ENCODE results near the gene ETNK2. TPM values are rescaled to one million over a fixed set of nuclear protein-coding genes. Genes with fewer than 3 reads are reported as not detected.
"Not testable (repeated sequence)": the region's sequence is repeated elsewhere in the genome, so short reads cannot be mapped to it uniquely, and the experiment has no call there.

ETNK2 gene
- total RNA-seq, 1 experiment from 2014 or later: 21.9 TPM

GRCh38 chr1:204103431-204103741 is 48.5 kb downstream of the ETNK2 start:
- H3K4me3 Mint-ChIP-seq (ENCODE audit: unreplicated experiment): no peak overlapping the region
- no peaks in the 10 kb centered on the region for H3K27me3 ChIP-seq (replicated peaks; ENCODE audit: control insufficient read depth, insufficient read depth, low read length)
- H3K9me3 Mint-ChIP-seq (ENCODE audit: unreplicated experiment): no peaks in the 10 kb centered on the region
- intact Hi-C loops (cut with micrococcal nuclease; ENCODE audit: unreplicated experiment): no loop called here
- TF ChIP-seq, protein P1, sequence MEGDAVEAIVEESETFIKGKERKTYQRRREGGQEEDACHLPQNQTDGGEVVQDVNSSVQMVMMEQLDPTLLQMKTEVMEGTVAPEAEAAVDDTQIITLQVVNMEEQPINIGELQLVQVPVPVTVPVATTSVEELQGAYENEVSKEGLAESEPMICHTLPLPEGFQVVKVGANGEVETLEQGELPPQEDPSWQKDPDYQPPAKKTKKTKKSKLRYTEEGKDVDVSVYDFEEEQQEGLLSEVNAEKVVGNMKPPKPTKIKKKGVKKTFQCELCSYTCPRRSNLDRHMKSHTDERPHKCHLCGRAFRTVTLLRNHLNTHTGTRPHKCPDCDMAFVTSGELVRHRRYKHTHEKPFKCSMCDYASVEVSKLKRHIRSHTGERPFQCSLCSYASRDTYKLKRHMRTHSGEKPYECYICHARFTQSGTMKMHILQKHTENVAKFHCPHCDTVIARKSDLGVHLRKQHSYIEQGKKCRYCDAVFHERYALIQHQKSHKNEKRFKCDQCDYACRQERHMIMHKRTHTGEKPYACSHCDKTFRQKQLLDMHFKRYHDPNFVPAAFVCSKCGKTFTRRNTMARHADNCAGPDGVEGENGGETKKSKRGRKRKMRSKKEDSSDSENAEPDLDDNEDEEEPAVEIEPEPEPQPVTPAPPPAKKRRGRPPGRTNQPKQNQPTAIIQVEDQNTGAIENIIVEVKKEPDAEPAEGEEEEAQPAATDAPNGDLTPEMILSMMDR (IDR thresholded peaks at IDR 0.05; ENCODE audit: insufficient read depth in 1 of 2, low read depth in 1 of 2, low read length in 1 of 2, severe bottlenecking in 1 of 2, unreplicated experiment in 1 of 2): no peak
- POLR2A ChIA-PET: no interaction called here
- peaks cover 7% of the 10 kb centered on the region for H3K36me3 Mint-ChIP-seq (ENCODE audit: insufficient read depth, unreplicated experiment)
- H3K4me1 ChIP-seq: peaks cover 32% of the 10 kb centered on the region
- H3K27ac Mint-ChIP-seq (ENCODE audit: unreplicated experiment): no peak overlapping the region
- H3K4me1 Mint-ChIP-seq (ENCODE audit: low read depth, unreplicated experiment): peaks cover 20% of the 10 kb centered on the region
- no peaks in the 10 kb centered on the region for H3K9me3 ChIP-seq
- no peak for DNase-seq
- BruUV-seq (replicated peaks): no TSS peak
- H3K27me3 Mint-ChIP-seq (ENCODE audit: insufficient read depth, unreplicated experiment): no peaks in the 10 kb centered on the region
- CTCF ChIA-PET: no interaction called here
- no peak overlapping the region for H3K4me3 ChIP-seq (ENCODE audit: low read depth, low read length)
- H3K36me3 ChIP-seq (ENCODE audit: control insufficient read depth, insufficient read depth, low read length): no peaks in the 10 kb centered on the region

- Histone ChIP-seq H3K36me3 (ENCODE audit: control insufficient read depth, insufficient read depth, low read length) (no peaks in the 10 kb centered on the region), H3K9me3 (no peaks in the 10 kb centered on the region), H3K4me1 (peaks cover 32% of the 10 kb centered on the region), H3K27me3 (replicated peaks; ENCODE audit: control insufficient read depth, insufficient read depth, low read length) (no peaks in the 10 kb centered on the region), H3K4me3 (ENCODE audit: low read depth, low read length) (no peak overlapping the region)
- intact Hi-C loops (cut with micrococcal nuclease; ENCODE audit: unreplicated experiment): no loop called here
- BruUV-seq (replicated peaks): no TSS peak
- TF ChIP-seq, protein P1 (IDR thresholded peaks at IDR 0.05; ENCODE audit: insufficient read depth in 1 of 2, low read depth in 1 of 2, low read length in 1 of 2, severe bottlenecking in 1 of 2, unreplicated experiment in 1 of 2): no peak
- peak overlapping the region; percentile 32 for H3K27ac Mint-ChIP-seq (ENCODE audit: unreplicated experiment)
- H3K4me3 Mint-ChIP-seq (ENCODE audit: unreplicated experiment): no peak overlapping the region
- H3K4me1 Mint-ChIP-seq (ENCODE audit: low read depth, unreplicated experiment): peaks cover 20% of the 10 kb centered on the region
- peaks cover 7% of the 10 kb centered on the region for H3K36me3 Mint-ChIP-seq (ENCODE audit: insufficient read depth, unreplicated experiment)
- CTCF ChIA-PET: no interaction called here
- H3K27me3 Mint-ChIP-seq (ENCODE audit: insufficient read depth, unreplicated experiment): no peaks in the 10 kb centered on the region
- POLR2A ChIA-PET: no interaction called here
- DNase-seq: no peak
- H3K9me3 Mint-ChIP-seq (ENCODE audit: unreplicated experiment): no peaks in the 10 kb centered on the region
Measured at GRCh38 chr1:204102739-204103430, 49.0 kb downstream of the ETNK2 start.

DNA sequence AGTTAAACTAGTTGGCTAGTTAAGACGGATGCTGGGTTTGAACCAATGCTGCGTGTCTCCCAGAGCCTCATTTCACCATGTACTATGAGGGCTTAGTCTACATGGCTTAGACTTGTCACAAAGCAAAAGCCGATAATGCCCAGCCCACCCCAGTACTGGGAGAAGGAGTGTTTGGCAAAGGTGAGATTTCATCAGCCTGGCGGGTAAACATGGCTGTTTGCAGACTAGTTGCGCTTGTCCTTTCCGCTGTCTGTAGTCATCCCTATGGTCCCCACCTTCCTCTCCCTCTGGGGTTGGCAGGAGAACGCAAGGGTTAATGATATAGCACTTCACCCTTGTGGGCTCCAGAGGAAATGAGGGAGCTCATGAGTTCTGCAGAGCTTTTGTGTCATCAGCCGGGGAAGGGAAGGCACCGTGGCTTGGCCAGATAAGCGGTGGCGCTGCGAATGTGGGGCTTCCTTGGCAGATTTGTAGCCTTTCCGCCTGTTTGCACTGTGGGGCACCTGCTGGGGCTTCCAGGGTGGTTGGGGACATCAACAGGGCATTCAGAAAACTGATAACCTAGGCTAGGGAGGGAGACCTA is 49.7 kb downstream of the ETNK2 start:
- Mint-ChIP-seq H3K9me3 (ENCODE audit: unreplicated experiment) (no peaks in the 10 kb centered on the region), H3K36me3 (ENCODE audit: insufficient read depth, unreplicated experiment) (peaks cover 7% of the 10 kb centered on the region), H3K4me1 (ENCODE audit: low read depth, unreplicated experiment) (peaks cover 20% of the 10 kb centered on the region), H3K4me3 (ENCODE audit: unreplicated experiment) (no peak overlapping the region), H3K27ac (ENCODE audit: unreplicated experiment) (peak overlapping the region; percentile 32), H3K27me3 (ENCODE audit: insufficient read depth, unreplicated experiment) (no peaks in the 10 kb centered on the region)
- DNase-seq: no peak
- ChIA-PET CTCF (no interaction called here), POLR2A (no interaction called here)
- Histone ChIP-seq H3K4me1 (peaks cover 32% of the 10 kb centered on the region), H3K9me3 (no peaks in the 10 kb centered on the region), H3K36me3 (ENCODE audit: control insufficient read depth, insufficient read depth, low read length) (no peaks in the 10 kb centered on the region), H3K4me3 (ENCODE audit: low read depth, low read length) (no peak overlapping the region), H3K27me3 (replicated peaks; ENCODE audit: control insufficient read depth, insufficient read depth, low read length) (no peaks in the 10 kb centered on the region)
- intact Hi-C loops (cut with micrococcal nuclease; ENCODE audit: unreplicated experiment): no loop called here
- TF ChIP-seq, protein P1 (IDR thresholded peaks at IDR 0.05; ENCODE audit: insufficient read depth in 1 of 2, low read depth in 1 of 2, low read length in 1 of 2, severe bottlenecking in 1 of 2, unreplicated experiment in 1 of 2): no peak
- BruUV-seq (replicated peaks): no TSS peak

DNA sequence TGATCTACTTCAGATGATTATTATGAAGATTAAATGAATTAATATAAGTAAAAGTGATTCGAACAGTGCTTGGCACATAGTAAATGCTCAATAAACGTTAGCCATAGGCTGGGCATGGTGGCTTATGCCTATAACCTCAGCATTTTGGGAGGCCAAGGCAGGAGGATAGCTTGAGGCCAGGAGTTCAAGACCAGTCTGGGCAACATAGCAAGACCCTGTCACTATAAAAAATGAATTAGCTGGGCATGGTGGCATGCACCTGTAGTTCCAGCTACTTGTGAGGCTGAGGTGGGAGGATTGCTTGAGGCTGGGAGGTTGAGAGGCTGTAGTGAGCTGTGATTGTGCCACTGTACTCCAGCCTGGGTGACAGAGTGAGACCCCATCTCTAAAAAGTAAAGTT is 52.1 kb downstream of the ETNK2 start:
- H3K9me3 ChIP-seq; H3K27me3 ChIP-seq (replicated peaks; ENCODE audit: control insufficient read depth, insufficient read depth, low read length); H3K27me3 Mint-ChIP-seq (ENCODE audit: insufficient read depth, unreplicated experiment); H3K27ac Mint-ChIP-seq (ENCODE audit: unreplicated experiment); H3K36me3 Mint-ChIP-seq (ENCODE audit: insufficient read depth, unreplicated experiment); CTCF ChIA-PET; BruUV-seq (replicated peaks); H3K36me3 ChIP-seq (ENCODE audit: control insufficient read depth, insufficient read depth, low read length); H3K9me3 Mint-ChIP-seq (ENCODE audit: unreplicated experiment); H3K4me3 ChIP-seq (ENCODE audit: low read depth, low read length); POLR2A ChIA-PET; H3K4me3 Mint-ChIP-seq (ENCODE audit: unreplicated experiment); intact Hi-C loops (cut with micrococcal nuclease; ENCODE audit: unreplicated experiment); DNase-seq: not testable (repeated sequence)
- H3K4me1 ChIP-seq: peaks cover 30% of the 10 kb centered on the region
- H3K4me1 Mint-ChIP-seq (ENCODE audit: low read depth, unreplicated experiment): peaks cover 16% of the 10 kb centered on the region
